Calu3 (cell line): Measurements from ENCODE around the gene NINJ1. TPM values are rescaled to one million over a fixed set of nuclear protein-coding genes. Genes with fewer than 3 reads are reported as not detected.

Experiments
- BruUV-seq: library from RNA; stranded (reverse); fragments of 400-500 nt; replicated peaks from 2 replicates; lab custom pipeline; 2021; lab: Mats Ljungman, UMichigan
- CTCF ChIA-PET: fragments of 300-600 bp; sonication (Branson Sonifier 250); formaldehyde crosslinking; loops from one replicate; lab custom pipeline; 2022; ENCODE audit warnings: antibody characterized with exemption; lab: Charles Lee
- DNase-seq: peaks from one replicate; pipeline ENCODE4 v3.0.0; 2022
- H3K27ac Mint-ChIP-seq: one replicate; pipeline ENCODE4 v1.8.0; 2022; ENCODE audit warnings: mixed read lengths; ENCODE audit not compliant: unreplicated experiment
- H3K27me3 Mint-ChIP-seq: one replicate; pipeline ENCODE4 v1.8.0; 2022; ENCODE audit warnings: mixed read lengths; ENCODE audit not compliant: unreplicated experiment
- H3K36me3 Mint-ChIP-seq: one replicate; pipeline ENCODE4 v1.8.0; 2022; ENCODE audit warnings: mild to moderate bottlenecking, moderate library complexity, mixed read lengths; ENCODE audit not compliant: insufficient read depth, unreplicated experiment
- H3K4me1 Mint-ChIP-seq: one replicate; pipeline ENCODE4 v1.8.0; 2022; ENCODE audit warnings: mild to moderate bottlenecking, low read depth, mixed read lengths; ENCODE audit not compliant: unreplicated experiment
- H3K4me3 Mint-ChIP-seq: one replicate; pipeline ENCODE4 v1.8.0; 2022; ENCODE audit warnings: mild to moderate bottlenecking, low read depth, moderate library complexity, mixed read lengths; ENCODE audit not compliant: unreplicated experiment
- H3K9me3 Mint-ChIP-seq: one replicate; pipeline ENCODE4 v1.8.0; 2022; ENCODE audit warnings: low read depth, mixed read lengths; ENCODE audit not compliant: unreplicated experiment
- intact Hi-C: fragments of 100-400 bp; cut with micrococcal nuclease; formaldehyde crosslinking; loops from one replicate; pipeline ENCODE4 v1.10.0; 2022; ENCODE audit not compliant: unreplicated experiment
- total RNA-seq: library from RNA; stranded (reverse); gene quantifications from 2 replicates; pipeline ENCODE4 v1.2.3, GENCODE V29; 2022
- TF ChIP-seq, protein P1 (sequence below): fragments of 200-600 bp; IDR thresholded peaks from one replicate; pipeline ENCODE4 v1.8.0; 2022; ENCODE audit warnings: antibody characterized with exemption; ENCODE audit not compliant: unreplicated experiment

Gene NINJ1
- total RNA-seq, 1 experiment from 2014 or later, result 12.6 TPM

DNA sequence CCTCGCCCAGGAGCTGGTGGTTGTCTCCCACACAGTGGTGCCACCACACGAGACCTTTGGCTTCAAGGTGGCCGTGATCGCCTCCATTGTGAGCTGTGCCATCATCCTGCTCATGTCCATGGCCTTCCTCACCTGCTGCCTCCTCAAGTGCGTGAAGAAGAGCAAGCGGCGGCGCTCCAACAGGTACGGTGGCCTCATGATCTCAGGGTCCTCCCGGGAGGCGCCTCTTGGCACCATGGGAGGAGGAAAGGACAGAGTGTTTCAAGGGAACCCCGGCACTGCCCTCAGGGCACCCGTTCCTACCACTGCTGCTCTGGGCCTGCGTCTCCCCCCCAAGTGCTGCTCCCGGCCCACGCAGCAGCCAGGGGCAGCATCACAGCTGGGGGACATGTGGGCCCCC, 56.2 kb downstream of the NINJ1 start:
- intact Hi-C loops, result no loop called here
- no peak overlapping the region for H3K4me3 Mint-ChIP-seq
- no TSS peak for BruUV-seq
- H3K9me3 Mint-ChIP-seq, result no peaks in the 10 kb centered on the region
- CTCF ChIA-PET, result no interaction called here
- no peak for DNase-seq
- peaks cover 2% of the 10 kb centered on the region for H3K4me1 Mint-ChIP-seq
- no peaks in the 10 kb centered on the region for H3K27me3 Mint-ChIP-seq
- TF ChIP-seq, protein P1, sequence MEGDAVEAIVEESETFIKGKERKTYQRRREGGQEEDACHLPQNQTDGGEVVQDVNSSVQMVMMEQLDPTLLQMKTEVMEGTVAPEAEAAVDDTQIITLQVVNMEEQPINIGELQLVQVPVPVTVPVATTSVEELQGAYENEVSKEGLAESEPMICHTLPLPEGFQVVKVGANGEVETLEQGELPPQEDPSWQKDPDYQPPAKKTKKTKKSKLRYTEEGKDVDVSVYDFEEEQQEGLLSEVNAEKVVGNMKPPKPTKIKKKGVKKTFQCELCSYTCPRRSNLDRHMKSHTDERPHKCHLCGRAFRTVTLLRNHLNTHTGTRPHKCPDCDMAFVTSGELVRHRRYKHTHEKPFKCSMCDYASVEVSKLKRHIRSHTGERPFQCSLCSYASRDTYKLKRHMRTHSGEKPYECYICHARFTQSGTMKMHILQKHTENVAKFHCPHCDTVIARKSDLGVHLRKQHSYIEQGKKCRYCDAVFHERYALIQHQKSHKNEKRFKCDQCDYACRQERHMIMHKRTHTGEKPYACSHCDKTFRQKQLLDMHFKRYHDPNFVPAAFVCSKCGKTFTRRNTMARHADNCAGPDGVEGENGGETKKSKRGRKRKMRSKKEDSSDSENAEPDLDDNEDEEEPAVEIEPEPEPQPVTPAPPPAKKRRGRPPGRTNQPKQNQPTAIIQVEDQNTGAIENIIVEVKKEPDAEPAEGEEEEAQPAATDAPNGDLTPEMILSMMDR, result no peak
- H3K36me3 Mint-ChIP-seq, result no peaks in the 10 kb centered on the region
- no peak overlapping the region for H3K27ac Mint-ChIP-seq

DNA sequence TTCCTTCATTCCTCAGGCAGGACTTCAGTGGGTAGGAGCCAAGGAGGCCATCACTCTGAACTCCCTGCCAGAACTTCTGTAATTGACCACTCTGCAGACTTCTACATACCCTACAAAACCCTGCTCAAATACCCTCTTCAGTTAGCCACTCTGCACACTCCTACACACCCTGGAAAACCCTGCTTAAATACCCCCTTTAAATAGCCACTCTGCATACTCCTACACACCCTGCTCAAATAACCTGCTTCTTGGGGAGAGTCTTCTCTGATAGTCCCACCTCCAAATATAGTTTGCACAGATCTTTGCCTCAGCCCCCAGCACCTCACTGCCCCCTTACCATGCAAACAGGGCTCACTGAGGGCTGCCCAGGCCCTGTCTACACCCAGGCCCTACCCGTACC, 56.7 kb downstream of the NINJ1 start:
- no peak for DNase-seq
- no peak overlapping the region for H3K27ac Mint-ChIP-seq
- no peaks in the 10 kb centered on the region for H3K27me3 Mint-ChIP-seq
- peaks cover 6% of the 10 kb centered on the region for H3K4me1 Mint-ChIP-seq
- intact Hi-C loops, result no loop called here
- no peaks in the 10 kb centered on the region for H3K9me3 Mint-ChIP-seq
- BruUV-seq, result no TSS peak
- H3K4me3 Mint-ChIP-seq, result no peak overlapping the region
- H3K36me3 Mint-ChIP-seq, result no peaks in the 10 kb centered on the region
- TF ChIP-seq, protein P1, result no peak
- CTCF ChIA-PET, result no interaction called here

DNA sequence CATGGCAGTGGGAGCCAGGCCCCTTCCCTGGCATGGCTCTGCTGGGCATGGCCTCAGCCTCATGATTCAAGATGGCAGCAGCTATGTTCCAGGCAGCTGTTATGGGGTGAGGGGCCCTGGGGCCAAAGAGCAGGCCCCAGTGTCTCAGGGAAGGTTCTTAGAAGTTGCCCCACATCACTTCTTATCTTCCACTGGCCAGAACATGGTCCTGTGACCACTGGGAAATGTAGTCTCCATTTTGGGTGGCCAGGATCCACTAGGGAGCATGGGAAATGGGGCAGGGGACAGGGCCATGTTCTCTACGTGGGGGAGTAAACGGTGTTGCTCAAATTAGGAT, 57.3 kb downstream of the NINJ1 start:
- no peak for DNase-seq
- no peaks in the 10 kb centered on the region for H3K36me3 Mint-ChIP-seq
- no peaks in the 10 kb centered on the region for H3K9me3 Mint-ChIP-seq
- no peak overlapping the region for H3K27ac Mint-ChIP-seq
- CTCF ChIA-PET, result no interaction called here
- intact Hi-C loops, result no loop called here
- no TSS peak for BruUV-seq
- H3K4me3 Mint-ChIP-seq, result no peak overlapping the region
- peaks cover 7% of the 10 kb centered on the region for H3K4me1 Mint-ChIP-seq
- no peaks in the 10 kb centered on the region for H3K27me3 Mint-ChIP-seq
- TF ChIP-seq, protein P1, result no peak

GRCh38 chr9:93076101-93076791, 57.8 kb downstream of the NINJ1 start:
- TF ChIP-seq, protein P1, result no peak
- DNase-seq, result no peak
- Mint-ChIP-seq H3K27me3 (no peaks in the 10 kb centered on the region), H3K9me3 (no peaks in the 10 kb centered on the region), H3K4me3 (no peak overlapping the region), H3K36me3 (no peaks in the 10 kb centered on the region), H3K27ac (no peak overlapping the region), H3K4me1 (peaks cover 7% of the 10 kb centered on the region)
- BruUV-seq, result no TSS peak
- intact Hi-C loops, result no loop called here
- CTCF ChIA-PET, result interaction anchor here (1.1 kb wide), 1 partner anchor 31 kb away, joined by 3 read pairs; no protein-coding TSS in a partner anchor
